Stimulated activated CD4-positive, alpha-beta T cell treated with anti-CD3 and anti-CD28 coated beads, Interleukin-2, amount 100 ng/mL, for 24 hours (primary cell): ENCODE data around the gene SPTBN4.
"Not testable (repeated sequence)": the region's sequence is repeated elsewhere in the genome, so short reads cannot be mapped to it uniquely, and the experiment has no call there.

Experiments
- DNase-seq, 2 donors: peaks; one replicate each; pipeline ENCODE4 v3.0.0-alpha.2; 2020

The SPTBN4 gene

DNA sequence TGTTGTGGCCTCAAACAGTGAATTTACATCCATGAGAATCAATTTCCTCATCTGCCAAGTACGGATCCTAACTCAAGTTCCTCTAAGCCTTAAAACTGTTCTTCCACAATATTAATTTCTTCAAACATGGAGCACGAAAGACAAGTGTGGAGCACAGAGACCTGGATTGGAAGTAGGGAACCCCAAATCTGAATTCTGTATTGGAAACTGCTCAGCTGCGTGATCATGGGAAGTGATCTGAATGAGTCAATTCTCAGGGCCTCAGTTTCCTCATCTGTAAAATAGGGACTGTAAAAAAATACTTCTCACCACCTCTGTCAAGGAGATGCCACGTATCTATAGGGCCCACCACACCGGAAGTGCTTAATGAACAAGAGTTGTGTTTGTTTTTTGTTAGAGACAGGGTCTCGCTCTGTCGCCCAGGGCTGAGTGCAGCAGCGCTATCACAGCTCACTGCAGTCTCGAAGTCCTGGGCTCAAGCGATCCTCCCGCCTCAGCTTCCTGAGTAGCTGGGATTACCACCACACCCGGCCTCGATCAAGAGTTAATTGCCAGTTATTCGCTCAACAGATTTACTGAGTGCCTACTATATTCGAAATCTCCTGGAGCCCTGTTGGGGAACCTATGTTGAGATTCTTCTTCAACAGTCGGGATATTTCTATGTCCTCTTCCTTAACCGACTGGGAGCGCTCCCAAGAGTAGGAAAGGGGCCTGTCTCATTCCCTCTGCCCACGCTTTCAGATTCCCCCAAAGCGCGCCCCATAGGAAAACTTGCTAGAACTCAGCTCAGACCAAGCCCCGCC is 24.3 kb upstream of the SPTBN4 start:
- peak in 1 of 2 donors; percentile 28 for DNase-seq

- DNase-seq: peak; percentile 99
Observed at GRCh38 chr19:40443131-40443999, 23.4 kb upstream of the SPTBN4 start.

DNA sequence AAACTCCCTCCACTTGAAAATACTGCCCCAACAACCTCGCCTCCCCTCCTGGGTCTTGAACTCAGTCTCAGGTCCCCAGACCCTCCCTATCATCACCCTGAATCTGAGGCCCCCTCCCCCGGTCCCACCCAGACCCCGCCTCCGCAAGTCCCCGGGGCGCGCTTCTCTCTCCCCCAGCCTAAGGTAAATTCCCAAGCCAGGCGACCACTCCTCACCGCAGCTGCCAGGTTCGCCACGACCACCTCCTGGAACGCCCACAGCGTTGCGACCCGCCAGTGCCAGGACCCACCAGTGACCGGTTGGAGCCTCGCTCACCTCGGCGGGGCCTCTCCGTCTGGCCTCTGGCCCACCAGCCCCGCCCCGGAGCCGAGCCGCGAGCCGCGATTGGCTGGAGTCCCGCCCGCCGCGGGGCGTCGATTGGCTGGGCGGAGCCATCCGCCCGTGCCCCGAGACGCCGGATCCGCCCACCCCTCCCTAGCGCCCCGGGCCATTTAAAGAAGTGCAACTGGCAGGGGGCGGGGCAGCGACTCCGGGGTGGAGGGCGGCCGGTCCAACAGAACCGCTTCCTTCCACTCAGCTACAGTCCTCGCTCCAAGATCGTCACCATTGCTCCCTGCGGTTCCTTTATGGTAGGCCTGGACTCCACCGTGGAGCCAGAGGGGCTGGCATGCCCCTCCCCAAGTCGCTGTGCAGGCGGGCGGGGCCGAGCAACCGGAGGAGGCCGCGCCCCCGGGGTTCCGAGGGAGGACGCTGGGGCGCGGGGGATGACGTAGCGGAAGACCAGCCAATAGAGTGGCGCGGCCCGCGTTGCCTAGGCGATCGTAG is 22.6 kb upstream of the SPTBN4 start, which contains the start of gene SERTAD3:
Gene SERTAD3 (minus strand): TSS at position 336 of the 825 bp plus-strand sequence. CDS start 2,255 bp downstream, outside the sequence.
- peak; percentile 97 to 98 for DNase-seq

DNA sequence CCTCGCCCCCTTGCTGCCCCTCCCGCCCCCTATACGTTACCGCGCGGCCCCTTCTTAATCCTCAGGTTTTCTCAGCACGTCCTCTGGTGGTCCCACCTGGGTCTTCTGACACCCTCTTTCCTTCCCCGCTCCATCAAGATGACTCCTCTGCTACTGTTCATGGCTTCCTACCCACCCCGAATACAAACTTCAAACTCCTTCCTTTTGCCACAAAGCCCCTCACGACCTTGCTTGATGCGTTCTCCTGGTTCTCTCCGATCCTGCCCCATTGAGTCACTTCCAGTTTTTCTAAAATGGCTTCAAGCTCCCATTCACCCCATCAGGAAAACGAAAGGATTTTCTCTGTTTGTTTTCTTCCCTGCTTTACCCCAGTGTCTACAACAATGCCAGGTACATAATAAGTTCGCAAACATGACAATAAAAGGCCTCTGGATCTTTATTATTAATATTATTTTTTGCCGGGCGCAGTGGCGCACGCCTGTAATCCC is 21.9 kb upstream of the SPTBN4 start:
- no peak for DNase-seq

DNA sequence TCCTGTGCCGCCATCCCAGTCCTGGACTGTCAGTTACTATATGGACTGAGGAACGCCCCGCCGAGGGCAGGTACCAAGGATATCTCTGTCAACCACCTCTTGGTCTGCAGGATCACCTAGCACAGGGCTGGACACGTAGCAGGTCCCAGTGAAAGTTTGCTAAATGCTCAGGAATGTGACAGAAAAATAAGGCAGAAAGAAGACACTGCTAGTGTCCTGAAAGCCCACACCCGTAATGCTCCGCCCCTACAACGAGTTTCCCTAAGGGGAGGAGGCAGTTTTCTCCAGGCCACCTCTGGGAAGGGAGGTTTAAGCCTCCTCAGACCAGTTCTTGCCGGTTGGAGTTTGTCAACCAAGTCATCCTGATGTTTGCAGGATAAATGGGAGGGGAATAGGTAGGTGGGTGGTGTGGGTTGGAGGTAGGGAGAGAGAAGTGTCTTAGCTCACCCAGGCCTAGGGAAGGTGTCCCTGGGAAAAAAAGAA is 21.0 kb upstream of the SPTBN4 start:
- DNase-seq: no peak

DNA sequence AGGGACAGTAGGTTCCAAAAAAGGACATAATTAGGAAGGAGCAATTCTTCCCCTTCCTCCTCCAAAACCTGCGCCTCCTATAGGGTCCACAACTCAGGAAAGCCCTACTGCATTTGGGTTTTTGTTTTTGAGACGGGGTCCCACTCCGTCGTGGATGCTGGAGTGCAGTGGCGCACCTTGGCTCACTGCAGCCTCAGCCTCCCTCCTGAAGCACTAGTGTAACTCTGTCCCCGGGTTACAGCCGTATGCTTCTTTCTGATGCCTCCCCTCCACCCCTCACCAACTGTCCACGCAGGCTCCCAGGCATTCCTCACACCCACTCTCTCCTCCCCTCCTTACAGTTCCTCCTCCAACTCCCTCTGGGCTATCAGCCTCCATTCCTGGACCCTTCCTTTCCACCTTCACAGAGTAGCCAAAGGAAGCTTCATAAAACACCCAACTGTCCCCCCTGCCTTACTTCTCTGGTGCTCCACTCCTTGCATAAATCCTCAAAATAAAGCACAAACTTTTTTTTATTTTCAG is 20.5 kb upstream of the SPTBN4 start:
- no peak for DNase-seq

DNA sequence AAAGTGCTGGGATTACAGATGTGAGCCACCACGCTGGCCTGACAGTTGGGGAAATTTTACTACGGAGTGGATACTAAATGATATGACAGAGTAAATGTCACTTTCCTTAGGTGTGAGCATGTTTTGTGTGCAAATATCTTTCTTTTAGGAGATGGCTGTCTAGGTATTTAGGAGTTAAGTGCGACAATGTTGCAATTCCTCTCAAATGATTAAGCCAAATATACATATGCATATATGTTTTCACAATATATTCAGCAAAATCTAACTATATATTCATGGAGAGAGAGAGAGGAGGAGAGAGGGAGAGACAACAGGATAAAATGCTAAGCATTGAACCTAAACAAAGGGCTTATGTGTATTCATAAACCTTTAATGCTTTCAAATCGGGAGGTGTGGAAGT is 17.3 kb upstream of the SPTBN4 start:
- no peak for DNase-seq

- no peak for DNase-seq
Observed at GRCh38 chr19:40450664-40451063, 16.1 kb upstream of the SPTBN4 start.

DNA sequence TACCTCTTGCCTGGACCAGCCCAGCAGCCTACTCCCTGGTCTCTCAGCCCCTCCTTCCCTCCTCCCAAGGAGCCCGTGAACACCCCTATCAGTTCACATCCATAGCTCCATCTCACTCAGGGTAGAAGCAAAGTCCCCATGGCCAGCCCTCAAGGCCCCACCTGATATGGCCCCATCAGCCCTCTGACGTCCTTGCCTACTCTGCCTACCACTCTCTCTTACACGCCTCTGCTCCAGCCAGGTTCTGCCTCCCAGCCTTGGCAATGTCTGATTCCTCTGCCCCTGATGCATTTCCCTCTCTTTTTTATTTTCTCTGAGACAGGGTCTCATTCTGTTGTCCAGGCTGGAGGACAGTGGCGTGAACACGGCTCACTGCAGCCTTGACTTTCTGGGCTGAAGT is 14.8 kb upstream of the SPTBN4 start:
- no peak for DNase-seq

DNA sequence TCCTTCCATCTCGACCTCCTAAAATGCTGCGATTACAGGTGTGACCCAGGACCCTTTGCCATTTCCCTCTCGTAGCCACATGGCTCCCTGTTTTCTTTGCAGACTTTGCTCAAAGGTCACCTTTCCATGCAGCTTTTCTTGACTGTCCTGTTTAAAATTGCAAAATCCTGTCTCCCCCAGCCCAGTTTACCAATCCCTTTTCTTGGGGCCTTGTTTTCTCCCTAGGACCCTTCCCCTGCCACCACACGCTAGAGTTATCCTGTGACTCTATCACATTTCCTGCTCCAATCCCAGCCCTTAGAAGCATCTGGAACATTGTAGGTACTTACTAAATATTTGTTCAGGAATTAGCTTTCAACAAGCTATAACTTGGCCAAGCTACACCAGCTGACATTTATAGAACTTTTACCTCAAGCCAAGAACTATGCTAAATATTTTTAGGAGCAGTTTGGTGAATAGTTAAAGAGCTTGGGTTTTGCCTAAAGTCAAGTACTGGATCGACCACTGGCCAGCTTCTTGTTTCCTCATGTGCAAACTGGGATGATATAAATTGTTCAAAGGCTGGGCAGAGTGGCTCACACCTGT is 13.6 kb upstream of the SPTBN4 start:
- no peak for DNase-seq

GRCh38 chr19:40453943-40454342 is 12.9 kb upstream of the SPTBN4 start:
- DNase-seq: not testable (repeated sequence)

GRCh38 chr19:40457048-40457447 is 9.8 kb upstream of the SPTBN4 start:
- DNase-seq: no peak

DNA sequence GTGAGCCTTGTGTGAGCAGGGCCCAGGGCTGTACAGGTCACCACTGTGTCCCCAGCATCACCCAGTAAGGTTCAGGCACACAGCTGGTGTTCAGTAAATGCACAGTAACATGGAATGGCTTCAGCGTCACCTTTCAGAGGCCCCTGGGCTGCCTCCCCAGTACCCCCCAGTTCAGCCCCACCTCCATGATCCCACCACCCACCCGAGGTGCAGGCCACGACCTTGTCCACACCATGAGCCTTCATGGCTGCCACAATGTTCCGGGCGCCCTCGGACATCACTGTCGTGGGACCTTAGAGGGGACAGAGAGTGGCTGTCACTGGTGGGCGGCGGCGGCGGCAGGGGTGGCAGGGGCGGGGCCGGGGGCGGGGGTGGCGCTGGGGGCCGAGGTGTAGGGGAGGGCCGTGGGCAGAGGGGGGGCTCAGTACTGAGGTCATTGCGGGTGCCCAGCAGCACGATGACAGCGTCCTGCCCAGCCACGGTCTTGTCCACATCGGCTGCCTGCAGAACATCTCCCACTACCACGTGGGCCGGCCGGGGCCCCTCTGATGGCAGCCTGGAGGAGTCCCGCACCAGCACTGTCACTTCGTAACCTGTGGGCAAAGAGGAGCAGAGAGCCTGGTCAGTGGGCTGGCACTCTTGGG is 8.7 kb upstream of the SPTBN4 start:
- no peak for DNase-seq

- no peak for DNase-seq
Observed at GRCh38 chr19:40458597-40458974, 8.2 kb upstream of the SPTBN4 start.

DNA sequence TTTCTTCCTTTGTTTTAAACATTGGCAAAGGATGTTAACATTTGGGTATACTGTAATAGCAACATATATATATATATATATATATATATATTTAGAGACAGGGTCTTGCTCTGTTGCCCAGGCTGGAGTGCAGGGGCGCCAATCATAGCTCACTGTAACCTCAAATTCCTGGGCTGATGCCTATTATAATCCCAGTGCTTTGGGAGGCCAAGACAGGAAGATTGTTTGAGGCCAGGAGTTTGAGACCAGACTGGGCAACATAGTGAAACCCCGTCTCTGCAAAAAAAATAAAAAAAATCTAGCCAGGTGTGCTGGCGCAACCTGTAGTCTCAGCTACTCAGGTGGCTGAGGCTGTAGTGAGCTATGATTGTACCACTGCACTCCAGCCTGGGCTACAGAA is 6.6 kb upstream of the SPTBN4 start:
- DNase-seq: no peak

DNA sequence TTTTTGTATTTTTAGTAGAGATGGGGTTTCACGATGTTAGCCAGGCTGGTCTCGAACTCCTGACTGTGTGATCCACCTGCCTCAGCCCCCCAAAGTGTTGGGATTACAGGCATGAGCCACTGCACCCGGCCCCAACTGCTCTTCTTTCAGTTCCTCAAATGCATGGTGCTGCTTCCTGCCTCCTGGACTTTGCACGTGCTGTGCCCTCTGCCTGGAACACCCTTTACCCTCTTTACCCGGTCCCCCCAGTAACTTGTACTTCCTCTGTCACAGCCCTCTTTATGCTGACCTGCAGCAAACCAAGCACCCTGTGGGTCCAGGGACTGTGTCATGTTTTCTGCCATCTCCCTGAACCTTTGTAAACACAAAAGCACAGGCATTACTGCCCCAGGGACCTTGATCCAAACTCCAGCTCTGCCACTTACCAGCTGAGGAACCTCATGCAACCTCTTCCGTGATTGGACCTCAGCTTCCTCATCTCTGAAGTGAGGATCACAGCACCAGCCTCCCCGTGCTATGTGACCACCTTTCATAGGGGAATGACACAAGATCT is 5.1 kb upstream of the SPTBN4 start:
- DNase-seq: no peak

DNA sequence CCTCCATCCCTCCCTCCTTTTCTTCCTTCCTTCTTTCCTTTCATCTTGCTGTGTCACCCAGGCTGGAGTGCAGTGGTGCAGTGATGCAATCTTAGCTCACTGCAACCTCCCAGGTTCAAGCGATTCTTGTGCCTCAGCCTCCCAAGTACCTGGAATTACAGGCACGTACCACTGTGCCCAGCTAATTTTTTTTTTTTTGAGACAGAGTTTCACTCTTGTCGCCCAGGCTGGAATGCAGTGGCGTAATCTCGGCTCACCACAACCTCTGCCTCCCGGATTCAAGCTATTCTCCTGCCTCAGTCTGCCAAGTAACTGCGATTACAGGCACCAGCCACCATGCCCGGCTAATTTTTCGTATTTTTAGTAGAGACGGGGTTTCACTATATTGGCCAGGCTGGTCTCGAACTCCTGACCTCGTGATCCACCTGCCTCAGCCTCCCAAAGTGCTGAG is 3.2 kb upstream of the SPTBN4 start:
- DNase-seq: not testable (repeated sequence)

DNA sequence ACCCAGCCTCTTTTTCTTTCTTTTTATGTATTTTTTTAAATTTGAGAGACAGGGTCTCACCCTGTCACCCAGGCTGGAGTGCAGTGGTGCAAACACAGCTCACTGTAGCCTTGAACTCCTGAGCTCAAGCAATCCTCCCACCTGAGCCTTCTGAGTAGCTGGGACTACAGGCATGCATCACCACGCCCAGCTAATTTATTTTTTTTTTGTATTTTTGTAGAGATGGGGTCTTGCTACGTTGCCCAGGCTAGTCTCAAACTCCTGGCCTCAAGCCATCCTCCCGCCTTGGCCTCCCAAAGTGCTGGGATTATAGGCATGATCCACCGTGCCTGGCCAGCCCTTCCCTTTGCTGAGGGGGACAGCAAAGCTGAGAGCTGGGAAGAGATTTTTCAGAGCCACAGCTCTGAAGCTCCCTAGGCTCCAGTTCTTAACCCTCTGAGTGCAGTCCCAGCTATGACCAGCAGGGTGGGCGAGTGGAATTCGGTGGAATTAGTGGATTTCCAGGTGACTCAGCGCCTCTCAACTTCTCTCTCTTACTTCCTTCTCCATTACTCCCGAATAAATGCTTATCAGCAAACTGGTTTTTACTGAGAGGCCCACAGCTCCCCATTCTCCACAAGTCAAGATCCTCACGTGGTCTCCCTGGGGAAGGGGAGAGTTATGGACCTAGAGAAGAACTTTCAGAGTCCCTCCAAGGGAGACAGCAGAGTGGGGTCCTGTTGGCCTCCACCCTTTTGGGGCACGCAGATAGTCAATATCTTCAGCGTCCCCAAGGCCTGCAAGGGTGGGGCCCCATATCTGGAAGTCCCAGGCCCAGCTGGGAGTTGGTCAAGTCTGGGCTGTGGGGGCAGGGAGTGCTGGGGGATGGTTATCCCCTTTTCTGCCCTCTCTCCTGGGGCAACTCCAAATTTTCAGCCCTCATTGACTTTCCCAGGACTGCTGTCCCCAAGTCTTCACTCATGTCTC is 2.5 kb upstream of the SPTBN4 start:
- DNase-seq: peak; percentile 82 to 86

DNA sequence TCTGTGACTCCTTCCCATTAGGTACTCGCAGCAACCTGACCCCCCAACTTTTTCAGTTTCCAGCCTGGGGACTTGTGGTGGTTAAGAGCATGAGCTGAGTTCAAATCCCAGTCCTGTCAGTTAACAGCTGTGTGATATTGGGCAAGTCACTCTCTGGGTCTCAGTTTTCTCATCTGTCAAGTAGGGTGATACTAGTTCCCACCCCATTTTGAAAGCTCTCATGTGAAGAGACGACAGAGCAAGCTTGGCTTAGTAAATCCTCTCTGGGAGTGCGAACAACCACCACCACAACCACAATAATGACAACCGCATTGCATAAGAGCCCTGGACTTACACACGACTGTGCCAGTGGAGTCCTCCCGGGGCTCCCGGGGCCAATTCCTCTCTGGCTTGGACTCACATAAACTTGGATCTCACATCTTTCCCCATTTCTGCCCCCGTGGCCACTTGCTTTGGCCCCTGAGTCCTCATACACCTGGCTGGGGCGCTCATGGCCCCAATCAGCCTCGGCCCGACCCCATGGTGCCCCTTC is 1.7 kb upstream of the SPTBN4 start:
- DNase-seq: no peak
